Hematopoietic multipotent progenitor cell treated with erythropoietin and hydrocortisone succinate and interleukin-3 and kit ligand, for 6 days (in vitro differentiated cells): ENCODE data around the gene CABCOCO1.

Experiments used
- DNase-seq: peaks from one replicate; pipeline ENCODE4 v3.0.0-alpha.2; 2015

The CABCOCO1 gene

DNA sequence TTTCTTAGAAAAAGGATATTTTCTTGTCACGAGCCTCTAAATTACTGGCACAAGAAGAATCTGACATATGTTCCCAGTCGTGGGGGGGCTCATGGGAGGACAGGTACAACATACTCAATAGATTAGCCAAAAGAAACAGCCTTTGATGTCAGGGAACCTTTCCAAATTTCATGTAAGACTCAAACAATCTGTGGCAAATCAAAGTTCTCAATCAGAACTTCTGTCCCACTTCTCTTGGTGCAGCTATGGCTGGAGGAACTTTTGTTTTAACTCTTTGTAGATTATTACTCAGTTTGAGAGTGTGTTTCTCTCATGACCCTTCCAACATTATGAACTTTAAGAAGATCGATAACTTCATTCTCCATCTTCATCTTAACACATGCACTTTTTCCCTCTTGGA is 124.4 kb downstream of the CABCOCO1 start:
- no peak for DNase-seq

- DNase-seq = no peak
Observed at GRCh38 chr10:61789031-61789430, 126.3 kb downstream of the CABCOCO1 start.

GRCh38 chr10:61791216-61791615 is 128.5 kb downstream of the CABCOCO1 start:
- no peak for DNase-seq

DNA sequence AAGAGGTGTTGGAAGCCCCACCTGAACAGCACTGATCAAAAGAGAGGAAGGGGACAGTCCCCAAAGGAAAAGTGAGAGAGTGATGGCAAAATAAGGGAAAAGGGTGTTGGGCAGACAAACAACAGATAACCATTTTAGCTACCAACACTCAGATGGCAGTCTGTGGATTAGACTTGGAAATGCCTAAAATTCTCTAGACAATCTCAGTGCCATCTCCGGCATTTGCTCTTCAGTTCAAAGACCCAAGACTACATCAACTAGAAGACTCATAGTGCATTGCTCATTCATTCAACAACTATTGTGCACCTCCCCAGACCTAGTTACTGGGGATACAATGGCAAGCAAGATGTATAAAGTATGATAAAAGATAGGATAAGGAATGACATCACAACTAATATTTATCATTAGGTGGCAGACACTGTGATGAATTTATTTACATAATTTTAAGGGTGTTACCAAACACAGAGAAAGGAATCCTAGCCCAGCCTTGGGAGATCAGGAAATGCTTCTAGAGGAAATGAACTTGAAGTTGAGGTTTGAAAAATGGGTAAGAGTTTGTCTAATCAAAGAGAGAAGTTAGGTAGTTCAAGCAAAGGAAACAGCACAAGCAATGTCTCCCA is 129.5 kb downstream of the CABCOCO1 start:
- DNase-seq = no peak

DNA sequence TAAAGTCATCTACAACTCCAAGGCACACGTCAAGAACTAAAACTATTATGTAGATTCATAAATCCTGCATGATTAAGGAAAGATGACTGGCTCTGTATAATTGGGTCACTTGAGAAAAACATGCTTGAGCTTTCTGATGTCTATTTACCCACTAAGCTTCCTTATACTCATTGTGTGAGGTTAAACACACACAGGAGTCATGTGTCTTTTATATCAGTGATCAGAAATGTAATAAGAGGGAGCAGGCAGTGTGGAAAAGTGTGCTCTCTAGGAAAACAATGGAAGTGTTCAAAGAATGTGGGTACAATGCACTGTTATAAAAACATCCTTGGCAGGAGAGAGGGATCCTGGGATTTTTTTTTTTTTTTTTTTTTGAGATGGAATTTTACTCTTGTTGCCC is 130.2 kb downstream of the CABCOCO1 start:
- DNase-seq = no peak

DNA sequence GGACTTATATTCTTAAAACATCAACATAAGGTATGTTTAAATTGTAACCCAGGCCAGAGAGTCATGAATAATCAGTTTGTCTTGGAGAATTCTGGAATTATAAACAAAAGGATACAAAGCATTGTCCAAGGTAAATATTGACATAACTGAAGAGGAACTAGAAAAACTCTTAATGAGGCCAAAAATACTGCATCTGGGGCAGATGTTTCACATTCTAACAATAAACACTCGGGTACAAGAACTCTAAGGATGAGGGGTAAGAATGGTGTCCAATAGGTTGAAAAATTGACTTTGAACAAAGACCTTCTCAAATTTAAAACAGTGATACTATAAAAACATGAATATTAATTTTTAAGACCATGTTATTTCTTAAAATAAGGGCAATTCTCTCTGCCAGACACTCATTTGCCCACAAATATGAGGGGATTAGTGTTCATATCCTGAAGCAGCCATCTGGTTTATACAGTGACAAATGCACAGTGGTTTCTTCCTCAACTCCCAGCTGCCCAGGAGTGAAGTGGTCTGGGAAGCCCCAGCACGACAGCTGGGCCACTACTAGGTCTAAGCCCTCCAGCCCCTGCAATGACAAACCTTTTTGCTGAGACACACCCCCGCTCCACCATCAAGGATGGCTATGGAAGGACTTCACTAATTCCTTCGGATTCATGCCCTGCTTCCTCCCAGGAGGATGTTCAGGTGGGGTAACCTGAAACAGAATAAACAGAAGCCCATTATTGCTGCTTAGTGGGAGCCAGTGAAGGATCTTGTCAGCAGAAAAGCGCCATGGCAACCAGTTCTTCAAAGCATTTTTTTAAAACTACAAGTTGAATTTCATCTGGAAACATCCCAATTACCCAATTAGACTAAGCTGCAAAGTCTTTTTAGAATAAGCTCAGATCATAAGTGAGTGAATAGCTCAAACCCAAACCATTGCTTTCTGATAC is 131.3 kb downstream of the CABCOCO1 start:
- no peak for DNase-seq

DNA sequence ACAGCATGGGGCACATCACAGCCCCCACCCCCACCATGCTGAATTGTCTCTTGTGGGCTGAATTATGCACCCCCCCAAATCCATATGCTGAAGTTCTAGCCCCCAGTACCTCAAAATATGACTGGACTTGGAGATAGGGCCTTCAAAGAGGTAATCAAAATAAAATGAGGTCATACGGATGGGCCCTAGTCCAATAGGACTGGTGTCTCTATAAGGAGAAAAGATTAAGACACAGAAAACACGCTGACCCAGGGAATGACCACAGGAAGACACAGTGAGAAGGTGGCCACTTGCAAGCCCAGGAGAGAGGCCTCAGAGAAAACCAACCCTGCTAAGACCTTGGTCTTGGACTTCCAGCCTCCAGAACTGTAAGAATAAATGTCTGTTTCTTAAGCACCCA is 132.4 kb downstream of the CABCOCO1 start:
- DNase-seq = no peak

DNA sequence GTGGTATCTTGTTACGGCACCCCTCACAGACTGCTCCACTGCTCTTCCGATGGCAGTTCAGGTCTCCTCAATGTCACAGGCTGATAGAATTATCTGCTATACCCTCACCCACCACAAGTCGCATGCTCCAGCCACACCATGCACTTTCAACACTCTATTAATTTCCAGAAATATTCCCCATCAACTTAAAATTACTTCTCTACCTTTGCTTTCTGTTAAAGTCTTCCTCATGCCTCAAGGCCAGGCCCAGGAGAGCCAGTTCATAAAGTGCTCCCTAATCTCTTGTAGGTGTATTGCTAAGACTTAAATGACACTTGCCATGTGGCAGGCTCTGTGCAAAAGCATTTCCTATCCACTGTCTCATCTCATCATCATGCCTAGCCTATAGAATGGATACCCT is 132.8 kb downstream of the CABCOCO1 start:
- DNase-seq = peak; percentile 38

- DNase-seq = no peak
Observed at GRCh38 chr10:61796785-61797184, 134.1 kb downstream of the CABCOCO1 start.

GRCh38 chr10:61797304-61798153 is 134.8 kb downstream of the CABCOCO1 start:
- no peak for DNase-seq

DNA sequence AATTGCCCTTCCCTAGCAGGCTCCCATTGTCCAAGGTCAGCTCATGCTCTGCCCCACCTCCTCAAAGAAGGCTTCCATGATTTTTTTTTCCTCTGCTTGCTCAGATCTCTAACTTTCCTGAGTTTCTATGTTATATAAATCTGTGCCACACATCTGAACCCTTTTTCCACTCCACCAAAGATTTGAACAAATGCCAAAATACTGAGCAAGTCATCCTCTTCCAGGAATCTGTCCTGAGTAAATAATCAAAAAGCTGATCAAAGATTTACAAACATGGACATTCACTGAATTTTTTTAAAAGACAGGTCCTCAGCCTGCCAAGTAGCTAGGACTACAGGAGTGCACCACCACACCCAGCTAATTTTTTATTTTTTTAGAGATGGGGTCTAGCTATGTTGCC is 136.0 kb downstream of the CABCOCO1 start:
- no peak for DNase-seq

DNA sequence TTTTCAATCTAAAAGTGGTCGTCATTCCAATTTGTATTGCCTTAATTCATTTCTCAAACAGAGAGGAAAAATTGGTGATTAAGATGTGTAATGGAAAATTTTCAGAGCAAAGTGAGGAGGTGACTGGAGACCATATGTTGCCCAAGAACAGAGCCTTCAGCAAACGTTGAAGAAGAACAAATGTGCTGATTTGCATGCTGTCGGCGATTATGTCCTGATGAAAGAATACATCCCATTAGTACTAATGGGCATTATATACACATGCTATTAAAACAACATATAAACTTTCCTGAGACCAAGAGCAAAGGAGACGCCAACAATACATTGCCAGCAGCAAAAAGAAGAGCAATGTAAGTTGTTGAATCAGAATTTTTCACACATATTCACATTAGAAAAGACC is 138.8 kb downstream of the CABCOCO1 start:
- no peak for DNase-seq

GRCh38 chr10:61803269-61803668 is 140.5 kb downstream of the CABCOCO1 start:
- no peak for DNase-seq

DNA sequence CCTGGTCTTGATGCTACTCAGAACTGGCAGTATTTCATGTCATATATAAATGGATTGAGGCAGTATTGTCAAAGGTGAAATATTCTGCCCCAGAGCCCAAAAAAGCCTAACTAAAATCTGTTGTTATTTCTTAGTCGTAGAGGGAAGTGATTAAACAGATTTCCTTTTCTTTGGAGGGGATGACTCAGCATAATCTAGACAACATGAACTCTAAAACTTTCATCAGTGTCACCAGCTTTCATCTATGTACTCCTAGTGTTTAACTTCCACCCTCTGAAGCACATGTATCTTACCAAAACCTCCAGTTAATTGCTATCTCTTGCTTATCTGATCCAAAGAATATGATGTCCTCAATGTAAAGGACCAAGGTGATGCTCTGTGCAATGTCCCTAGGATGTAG is 141.7 kb downstream of the CABCOCO1 start:
- peak; percentile 46 for DNase-seq

- no peak for DNase-seq
Observed at GRCh38 chr10:61805091-61805490, 142.4 kb downstream of the CABCOCO1 start.

GRCh38 chr10:61810263-61810662 is 147.5 kb downstream of the CABCOCO1 start:
- DNase-seq = no peak

DNA sequence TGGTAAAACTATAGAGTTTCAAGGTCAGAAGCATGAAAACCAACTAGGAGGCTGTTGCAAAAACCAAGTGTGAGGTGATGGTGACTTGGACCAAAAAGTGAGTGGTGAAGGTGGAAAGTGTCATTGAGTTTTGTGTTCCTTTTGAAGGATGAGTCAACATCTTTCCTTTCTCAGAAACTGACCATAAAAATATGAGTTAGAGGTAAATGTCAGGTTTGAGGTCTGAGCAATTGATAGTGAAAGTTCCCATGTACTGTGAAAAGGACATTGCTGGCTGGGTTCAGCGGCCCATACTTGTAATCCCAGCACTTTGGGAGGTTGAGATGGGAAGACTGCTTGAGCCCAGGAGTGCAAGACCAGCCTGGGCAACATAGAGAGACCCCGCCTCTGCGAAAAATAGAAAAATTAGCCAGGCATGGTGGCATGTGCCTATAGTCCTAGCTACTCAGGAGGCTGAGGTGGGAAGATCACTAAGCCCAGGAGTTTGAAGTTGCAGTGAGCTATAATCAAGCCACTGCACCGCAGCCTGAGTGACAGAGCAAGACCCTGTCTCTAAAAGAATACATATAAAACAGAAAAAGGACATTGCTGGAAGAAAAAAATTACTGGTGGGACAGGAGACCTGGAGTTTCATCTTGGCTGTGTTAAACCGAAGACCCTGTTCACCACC is 149.5 kb downstream of the CABCOCO1 start:
- DNase-seq = no peak

DNA sequence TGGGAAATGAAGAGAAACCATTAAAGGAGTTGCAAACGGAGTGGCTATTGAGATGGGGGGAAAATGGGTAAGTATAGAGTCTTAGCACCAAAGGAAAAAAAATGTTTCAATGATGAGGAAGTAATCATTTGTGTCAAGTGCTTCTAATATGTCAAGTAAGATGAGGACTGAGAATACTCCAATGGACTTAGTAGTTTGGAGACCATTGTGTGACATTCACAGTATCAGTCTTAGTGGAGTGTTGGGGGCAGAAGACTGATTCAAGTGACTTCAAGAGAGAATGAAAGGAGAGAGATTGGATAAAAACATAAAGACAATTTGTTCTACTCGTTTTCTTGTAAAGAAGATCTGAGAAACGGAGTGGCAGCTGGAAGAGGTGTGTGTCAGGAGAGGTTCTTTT is 150.2 kb downstream of the CABCOCO1 start:
- no peak for DNase-seq

- DNase-seq = no peak
Observed at GRCh38 chr10:61814160-61814559, 151.4 kb downstream of the CABCOCO1 start.

- DNase-seq = peak; percentile 37
Observed at GRCh38 chr10:61815496-61815895, 152.8 kb downstream of the CABCOCO1 start.
